Measurements from ENCODE around the gene DLEC1.

Gene DLEC1

GRCh38 chr3:38118421-38119247 lies 79.6 kb downstream of the DLEC1 start:
- Histone ChIP-seq H3K27ac (ENCODE audit: low read depth, low read length, severe bottlenecking) (no peak overlapping the region), H3K4me1 (ENCODE audit: control insufficient read depth, insufficient read depth, low read length, poor library complexity, severe bottlenecking) (no peaks in the 10 kb centered on the region), H3K9me3 (ENCODE audit: control insufficient read depth, low read length) (no peaks in the 10 kb centered on the region), H3K4me3 (ENCODE audit: extremely low read depth, insufficient read depth, low read length, poor library complexity, severe bottlenecking) (no peak overlapping the region), H3K36me3 (ENCODE audit: control insufficient read depth, insufficient read depth, low read length) (peaks cover 31% of the 10 kb centered on the region)
- WGBS, 2 experiments (ENCODE audit: insufficient coverage in 2 of 2): 98 to 99% methylated on average over 11 to 12 of the region's 13 CpGs

GRCh38 chr3:38119248-38119544 lies 80.2 kb downstream of the DLEC1 start:
- no peaks in the 10 kb centered on the region for H3K4me1 ChIP-seq (ENCODE audit: control insufficient read depth, insufficient read depth, low read length, poor library complexity, severe bottlenecking)
- no peaks in the 10 kb centered on the region for H3K9me3 ChIP-seq (ENCODE audit: control insufficient read depth, low read length)
- peaks cover 31% of the 10 kb centered on the region for H3K36me3 ChIP-seq (ENCODE audit: control insufficient read depth, insufficient read depth, low read length)
- WGBS, 2 experiments (ENCODE audit: insufficient coverage in 2 of 2): 100% methylated on average over 1 of the region's 1 CpG; no CpG with 5 or more reads in 1 of the 2 experiments
- no peak overlapping the region for H3K4me3 ChIP-seq (ENCODE audit: extremely low read depth, insufficient read depth, low read length, poor library complexity, severe bottlenecking)
- H3K27ac ChIP-seq (ENCODE audit: low read depth, low read length, severe bottlenecking): no peak overlapping the region

- WGBS, 2 experiments (ENCODE audit: insufficient coverage in 2 of 2): 94 to 100% methylated on average over 2 to 3 of the region's 7 CpGs
- Histone ChIP-seq H3K4me3 (ENCODE audit: extremely low read depth, insufficient read depth, low read length, poor library complexity, severe bottlenecking) (no peak overlapping the region), H3K4me1 (ENCODE audit: control insufficient read depth, insufficient read depth, low read length, poor library complexity, severe bottlenecking) (no peaks in the 10 kb centered on the region), H3K27ac (ENCODE audit: low read depth, low read length, severe bottlenecking) (no peak overlapping the region), H3K9me3 (ENCODE audit: control insufficient read depth, low read length) (no peaks in the 10 kb centered on the region), H3K36me3 (ENCODE audit: control insufficient read depth, insufficient read depth, low read length) (peaks cover 39% of the 10 kb centered on the region)
Measured at GRCh38 chr3:38119821-38120692, 81.0 kb downstream of the DLEC1 start.

- H3K9me3 ChIP-seq (ENCODE audit: control insufficient read depth, low read length): no peaks in the 10 kb centered on the region
- peaks cover 46% of the 10 kb centered on the region for H3K36me3 ChIP-seq (ENCODE audit: control insufficient read depth, insufficient read depth, low read length)
- 94 to 98% methylated on average over 9 to 11 of the region's 11 CpGs for WGBS, 2 experiments (ENCODE audit: insufficient coverage in 2 of 2)
- no peak overlapping the region for H3K4me3 ChIP-seq (ENCODE audit: extremely low read depth, insufficient read depth, low read length, poor library complexity, severe bottlenecking)
- no peak overlapping the region for H3K27ac ChIP-seq (ENCODE audit: low read depth, low read length, severe bottlenecking)
- no peaks in the 10 kb centered on the region for H3K4me1 ChIP-seq (ENCODE audit: control insufficient read depth, insufficient read depth, low read length, poor library complexity, severe bottlenecking)
Measured at GRCh38 chr3:38120693-38121450, 81.9 kb downstream of the DLEC1 start.

GRCh38 chr3:38121451-38121831 lies 82.4 kb downstream of the DLEC1 start:
- Histone ChIP-seq H3K4me3 (ENCODE audit: extremely low read depth, insufficient read depth, low read length, poor library complexity, severe bottlenecking) (no peak overlapping the region), H3K9me3 (ENCODE audit: control insufficient read depth, low read length) (no peaks in the 10 kb centered on the region), H3K36me3 (ENCODE audit: control insufficient read depth, insufficient read depth, low read length) (peaks cover 49% of the 10 kb centered on the region), H3K27ac (ENCODE audit: low read depth, low read length, severe bottlenecking) (no peak overlapping the region), H3K4me1 (ENCODE audit: control insufficient read depth, insufficient read depth, low read length, poor library complexity, severe bottlenecking) (no peaks in the 10 kb centered on the region)
- 90 to 95% methylated on average over 9 of the region's 9 CpGs for WGBS, 2 experiments (ENCODE audit: insufficient coverage in 2 of 2)

GRCh38 chr3:38121832-38122461 lies 82.9 kb downstream of the DLEC1 start:
- Histone ChIP-seq H3K36me3 (ENCODE audit: control insufficient read depth, insufficient read depth, low read length) (peaks cover 54% of the 10 kb centered on the region), H3K9me3 (ENCODE audit: control insufficient read depth, low read length) (no peaks in the 10 kb centered on the region), H3K4me1 (ENCODE audit: control insufficient read depth, insufficient read depth, low read length, poor library complexity, severe bottlenecking) (no peaks in the 10 kb centered on the region), H3K27ac (ENCODE audit: low read depth, low read length, severe bottlenecking) (no peak overlapping the region), H3K4me3 (ENCODE audit: extremely low read depth, insufficient read depth, low read length, poor library complexity, severe bottlenecking) (no peak overlapping the region)
- WGBS, 2 experiments (ENCODE audit: insufficient coverage in 2 of 2): 92 to 93% methylated on average over 11 to 12 of the region's 13 CpGs

- WGBS, 2 experiments (ENCODE audit: insufficient coverage in 2 of 2): 96 to 100% methylated on average over 3 to 9 of the region's 9 CpGs
- no peaks in the 10 kb centered on the region for H3K9me3 ChIP-seq (ENCODE audit: control insufficient read depth, low read length)
- H3K4me3 ChIP-seq (ENCODE audit: extremely low read depth, insufficient read depth, low read length, poor library complexity, severe bottlenecking): no peak overlapping the region
- H3K4me1 ChIP-seq (ENCODE audit: control insufficient read depth, insufficient read depth, low read length, poor library complexity, severe bottlenecking): no peaks in the 10 kb centered on the region
- H3K36me3 ChIP-seq (ENCODE audit: control insufficient read depth, insufficient read depth, low read length): peaks cover 63% of the 10 kb centered on the region
- H3K27ac ChIP-seq (ENCODE audit: low read depth, low read length, severe bottlenecking): no peak overlapping the region
Measured at GRCh38 chr3:38122712-38123290, 83.8 kb downstream of the DLEC1 start.

- H3K4me3 ChIP-seq (ENCODE audit: extremely low read depth, insufficient read depth, low read length, poor library complexity, severe bottlenecking): no peak overlapping the region
- WGBS, 2 experiments (ENCODE audit: insufficient coverage in 2 of 2): 91 to 92% methylated on average over 6 to 7 of the region's 7 CpGs
- H3K4me1 ChIP-seq (ENCODE audit: control insufficient read depth, insufficient read depth, low read length, poor library complexity, severe bottlenecking): no peaks in the 10 kb centered on the region
- no peaks in the 10 kb centered on the region for H3K9me3 ChIP-seq (ENCODE audit: control insufficient read depth, low read length)
- H3K36me3 ChIP-seq (ENCODE audit: control insufficient read depth, insufficient read depth, low read length): peaks cover 78% of the 10 kb centered on the region
- no peak overlapping the region for H3K27ac ChIP-seq (ENCODE audit: low read depth, low read length, severe bottlenecking)
Measured at GRCh38 chr3:38124324-38125122, 85.5 kb downstream of the DLEC1 start.

- H3K4me3 ChIP-seq (ENCODE audit: extremely low read depth, insufficient read depth, low read length, poor library complexity, severe bottlenecking): no peak overlapping the region
- H3K4me1 ChIP-seq (ENCODE audit: control insufficient read depth, insufficient read depth, low read length, poor library complexity, severe bottlenecking): no peaks in the 10 kb centered on the region
- no peak overlapping the region for H3K27ac ChIP-seq (ENCODE audit: low read depth, low read length, severe bottlenecking)
- 92 to 95% methylated on average over 9 to 10 of the region's 11 CpGs for WGBS, 2 experiments (ENCODE audit: insufficient coverage in 2 of 2)
- H3K9me3 ChIP-seq (ENCODE audit: control insufficient read depth, low read length): no peaks in the 10 kb centered on the region
- peaks cover 85% of the 10 kb centered on the region for H3K36me3 ChIP-seq (ENCODE audit: control insufficient read depth, insufficient read depth, low read length)
Measured at GRCh38 chr3:38125305-38126120, 86.5 kb downstream of the DLEC1 start.
